Measurements from ENCODE around the gene SPPL2A.

- TF ChIP-seq POLR2A (conservative IDR thresholded peaks at IDR 0.05) = no peak
- TF ChIP-seq, protein P1, sequence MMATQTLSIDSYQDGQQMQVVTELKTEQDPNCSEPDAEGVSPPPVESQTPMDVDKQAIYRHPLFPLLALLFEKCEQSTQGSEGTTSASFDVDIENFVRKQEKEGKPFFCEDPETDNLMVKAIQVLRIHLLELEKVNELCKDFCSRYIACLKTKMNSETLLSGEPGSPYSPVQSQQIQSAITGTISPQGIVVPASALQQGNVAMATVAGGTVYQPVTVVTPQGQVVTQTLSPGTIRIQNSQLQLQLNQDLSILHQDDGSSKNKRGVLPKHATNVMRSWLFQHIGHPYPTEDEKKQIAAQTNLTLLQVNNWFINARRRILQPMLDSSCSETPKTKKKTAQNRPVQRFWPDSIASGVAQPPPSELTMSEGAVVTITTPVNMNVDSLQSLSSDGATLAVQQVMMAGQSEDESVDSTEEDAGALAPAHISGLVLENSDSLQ (IDR thresholded peaks at IDR 0.05) = no peak
- no peak for TF ChIP-seq XRCC4 (IDR thresholded peaks at IDR 0.05; ENCODE audit: extremely low read depth, insufficient read depth, insufficient read length)
- no peak for TF ChIP-seq ATF1 (CRISPR knock-in tag; IDR thresholded peaks at IDR 0.05)
- no peak for TF ChIP-seq ATF1 (tag; IDR thresholded peaks at IDR 0.05)
- TF ChIP-seq, protein P2, sequence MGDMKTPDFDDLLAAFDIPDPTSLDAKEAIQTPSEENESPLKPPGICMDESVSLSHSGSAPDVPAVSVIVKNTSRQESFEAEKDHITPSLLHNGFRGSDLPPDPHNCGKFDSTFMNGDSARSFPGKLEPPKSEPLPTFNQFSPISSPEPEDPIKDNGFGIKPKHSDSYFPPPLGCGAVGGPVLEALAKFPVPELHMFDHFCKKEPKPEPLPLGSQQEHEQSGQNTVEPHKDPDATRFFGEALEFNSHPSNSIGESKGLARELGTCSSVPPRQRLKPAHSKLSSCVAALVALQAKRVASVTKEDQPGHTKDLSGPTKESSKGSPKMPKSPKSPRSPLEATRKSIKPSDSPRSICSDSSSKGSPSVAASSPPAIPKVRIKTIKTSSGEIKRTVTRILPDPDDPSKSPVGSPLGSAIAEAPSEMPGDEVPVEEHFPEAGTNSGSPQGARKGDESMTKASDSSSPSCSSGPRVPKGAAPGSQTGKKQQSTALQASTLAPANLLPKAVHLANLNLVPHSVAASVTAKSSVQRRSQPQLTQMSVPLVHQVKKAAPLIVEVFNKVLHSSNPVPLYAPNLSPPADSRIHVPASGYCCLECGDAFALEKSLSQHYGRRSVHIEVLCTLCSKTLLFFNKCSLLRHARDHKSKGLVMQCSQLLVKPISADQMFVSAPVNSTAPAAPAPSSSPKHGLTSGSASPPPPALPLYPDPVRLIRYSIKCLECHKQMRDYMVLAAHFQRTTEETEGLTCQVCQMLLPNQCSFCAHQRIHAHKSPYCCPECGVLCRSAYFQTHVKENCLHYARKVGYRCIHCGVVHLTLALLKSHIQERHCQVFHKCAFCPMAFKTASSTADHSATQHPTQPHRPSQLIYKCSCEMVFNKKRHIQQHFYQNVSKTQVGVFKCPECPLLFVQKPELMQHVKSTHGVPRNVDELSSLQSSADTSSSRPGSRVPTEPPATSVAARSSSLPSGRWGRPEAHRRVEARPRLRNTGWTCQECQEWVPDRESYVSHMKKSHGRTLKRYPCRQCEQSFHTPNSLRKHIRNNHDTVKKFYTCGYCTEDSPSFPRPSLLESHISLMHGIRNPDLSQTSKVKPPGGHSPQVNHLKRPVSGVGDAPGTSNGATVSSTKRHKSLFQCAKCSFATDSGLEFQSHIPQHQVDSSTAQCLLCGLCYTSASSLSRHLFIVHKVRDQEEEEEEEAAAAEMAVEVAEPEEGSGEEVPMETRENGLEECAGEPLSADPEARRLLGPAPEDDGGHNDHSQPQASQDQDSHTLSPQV (IDR thresholded peaks at IDR 0.05) = no peak
- TF ChIP-seq ZNF766 (CRISPR knock-in tag; conservative IDR thresholded peaks at IDR 0.05) = no peak
- TF ChIP-seq, protein P3, sequence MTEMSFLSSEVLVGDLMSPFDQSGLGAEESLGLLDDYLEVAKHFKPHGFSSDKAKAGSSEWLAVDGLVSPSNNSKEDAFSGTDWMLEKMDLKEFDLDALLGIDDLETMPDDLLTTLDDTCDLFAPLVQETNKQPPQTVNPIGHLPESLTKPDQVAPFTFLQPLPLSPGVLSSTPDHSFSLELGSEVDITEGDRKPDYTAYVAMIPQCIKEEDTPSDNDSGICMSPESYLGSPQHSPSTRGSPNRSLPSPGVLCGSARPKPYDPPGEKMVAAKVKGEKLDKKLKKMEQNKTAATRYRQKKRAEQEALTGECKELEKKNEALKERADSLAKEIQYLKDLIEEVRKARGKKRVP (CRISPR knock-in tag; IDR thresholded peaks at IDR 0.05) = no peak
- TF ChIP-seq RCOR1 (IDR thresholded peaks at IDR 0.05; ENCODE audit: borderline replicate concordance in 1 of 2, low read depth in 2 of 2, low read length in 2 of 2) = no peak
- TF ChIP-seq LARP7 (IDR thresholded peaks at IDR 0.05) = no peak
- TF ChIP-seq PML (IDR thresholded peaks at IDR 0.05; ENCODE audit: low read length) = no peak
- TF ChIP-seq ZFP30 (CRISPR knock-in tag; IDR thresholded peaks at IDR 0.05; ENCODE audit: borderline replicate concordance) = no peak
- TF ChIP-seq, protein P4, sequence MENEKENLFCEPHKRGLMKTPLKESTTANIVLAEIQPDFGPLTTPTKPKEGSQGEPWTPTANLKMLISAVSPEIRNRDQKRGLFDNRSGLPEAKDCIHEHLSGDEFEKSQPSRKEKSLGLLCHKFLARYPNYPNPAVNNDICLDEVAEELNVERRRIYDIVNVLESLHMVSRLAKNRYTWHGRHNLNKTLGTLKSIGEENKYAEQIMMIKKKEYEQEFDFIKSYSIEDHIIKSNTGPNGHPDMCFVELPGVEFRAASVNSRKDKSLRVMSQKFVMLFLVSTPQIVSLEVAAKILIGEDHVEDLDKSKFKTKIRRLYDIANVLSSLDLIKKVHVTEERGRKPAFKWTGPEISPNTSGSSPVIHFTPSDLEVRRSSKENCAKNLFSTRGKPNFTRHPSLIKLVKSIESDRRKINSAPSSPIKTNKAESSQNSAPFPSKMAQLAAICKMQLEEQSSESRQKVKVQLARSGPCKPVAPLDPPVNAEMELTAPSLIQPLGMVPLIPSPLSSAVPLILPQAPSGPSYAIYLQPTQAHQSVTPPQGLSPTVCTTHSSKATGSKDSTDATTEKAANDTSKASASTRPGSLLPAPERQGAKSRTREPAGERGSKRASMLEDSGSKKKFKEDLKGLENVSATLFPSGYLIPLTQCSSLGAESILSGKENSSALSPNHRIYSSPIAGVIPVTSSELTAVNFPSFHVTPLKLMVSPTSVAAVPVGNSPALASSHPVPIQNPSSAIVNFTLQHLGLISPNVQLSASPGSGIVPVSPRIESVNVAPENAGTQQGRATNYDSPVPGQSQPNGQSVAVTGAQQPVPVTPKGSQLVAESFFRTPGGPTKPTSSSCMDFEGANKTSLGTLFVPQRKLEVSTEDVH (IDR thresholded peaks at IDR 0.05; ENCODE audit: low read depth, partially characterized antibody) = no peak
- TF ChIP-seq, protein P5, sequence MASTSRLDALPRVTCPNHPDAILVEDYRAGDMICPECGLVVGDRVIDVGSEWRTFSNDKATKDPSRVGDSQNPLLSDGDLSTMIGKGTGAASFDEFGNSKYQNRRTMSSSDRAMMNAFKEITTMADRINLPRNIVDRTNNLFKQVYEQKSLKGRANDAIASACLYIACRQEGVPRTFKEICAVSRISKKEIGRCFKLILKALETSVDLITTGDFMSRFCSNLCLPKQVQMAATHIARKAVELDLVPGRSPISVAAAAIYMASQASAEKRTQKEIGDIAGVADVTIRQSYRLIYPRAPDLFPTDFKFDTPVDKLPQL (IDR thresholded peaks at IDR 0.05; ENCODE audit: extremely low read depth, insufficient read length) = no peak
- TF ChIP-seq, protein P6, sequence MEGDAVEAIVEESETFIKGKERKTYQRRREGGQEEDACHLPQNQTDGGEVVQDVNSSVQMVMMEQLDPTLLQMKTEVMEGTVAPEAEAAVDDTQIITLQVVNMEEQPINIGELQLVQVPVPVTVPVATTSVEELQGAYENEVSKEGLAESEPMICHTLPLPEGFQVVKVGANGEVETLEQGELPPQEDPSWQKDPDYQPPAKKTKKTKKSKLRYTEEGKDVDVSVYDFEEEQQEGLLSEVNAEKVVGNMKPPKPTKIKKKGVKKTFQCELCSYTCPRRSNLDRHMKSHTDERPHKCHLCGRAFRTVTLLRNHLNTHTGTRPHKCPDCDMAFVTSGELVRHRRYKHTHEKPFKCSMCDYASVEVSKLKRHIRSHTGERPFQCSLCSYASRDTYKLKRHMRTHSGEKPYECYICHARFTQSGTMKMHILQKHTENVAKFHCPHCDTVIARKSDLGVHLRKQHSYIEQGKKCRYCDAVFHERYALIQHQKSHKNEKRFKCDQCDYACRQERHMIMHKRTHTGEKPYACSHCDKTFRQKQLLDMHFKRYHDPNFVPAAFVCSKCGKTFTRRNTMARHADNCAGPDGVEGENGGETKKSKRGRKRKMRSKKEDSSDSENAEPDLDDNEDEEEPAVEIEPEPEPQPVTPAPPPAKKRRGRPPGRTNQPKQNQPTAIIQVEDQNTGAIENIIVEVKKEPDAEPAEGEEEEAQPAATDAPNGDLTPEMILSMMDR (IDR thresholded peaks at IDR 0.05 in 2 of 3, conservative IDR thresholded peaks at IDR 0.05 in 1 of 3; ENCODE audit: insufficient read depth in 2 of 3, low read depth in 1 of 3, low read length in 3 of 3) = no peak
These were observed 12.6 kb upstream of the SPPL2A start for GRCh38 chr15:50778086-50778485.
